Lower leg skin (tissue), 3 donors: Measurements from ENCODE around the gene FKRP.

Experiments
- POLR2A ChIP-seq, 2 donors: fragments of 450-650 bp; IDR thresholded peaks; one replicate each; pipeline ENCODE4 v1.6.1; 2016 to 2017; ENCODE audit warnings: antibody characterized with exemption in 2 of 2, mild to moderate bottlenecking in 1 of 2, moderate library complexity in 1 of 2
- TF ChIP-seq, protein P1 (sequence below), 3 donors: fragments of 450-650 bp; IDR thresholded peaks; one replicate each; pipeline ENCODE4 v1.5.1; 2016; ENCODE audit warnings: antibody characterized with exemption in 3 of 3, mild to moderate bottlenecking in 3 of 3, moderate library complexity in 2 of 3

DNA sequence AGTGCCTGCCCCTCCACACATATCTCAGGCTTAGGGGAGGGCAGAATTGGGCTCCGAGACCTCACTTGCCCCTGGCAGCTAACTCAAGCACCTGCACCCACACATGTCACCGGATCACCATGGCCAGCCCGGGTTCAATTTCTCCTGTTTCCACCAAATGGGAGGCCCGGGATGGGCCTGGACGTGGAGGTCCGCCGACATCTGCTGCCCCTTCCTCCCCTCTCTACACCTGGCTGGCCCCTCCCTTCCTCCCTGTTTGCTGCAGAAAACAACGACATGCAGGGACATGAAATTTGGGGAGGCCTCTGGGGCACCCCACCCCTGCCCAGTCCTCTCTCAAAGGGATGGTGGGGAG lies 30.3 kb upstream of the FKRP start:
- TF ChIP-seq, protein P1, sequence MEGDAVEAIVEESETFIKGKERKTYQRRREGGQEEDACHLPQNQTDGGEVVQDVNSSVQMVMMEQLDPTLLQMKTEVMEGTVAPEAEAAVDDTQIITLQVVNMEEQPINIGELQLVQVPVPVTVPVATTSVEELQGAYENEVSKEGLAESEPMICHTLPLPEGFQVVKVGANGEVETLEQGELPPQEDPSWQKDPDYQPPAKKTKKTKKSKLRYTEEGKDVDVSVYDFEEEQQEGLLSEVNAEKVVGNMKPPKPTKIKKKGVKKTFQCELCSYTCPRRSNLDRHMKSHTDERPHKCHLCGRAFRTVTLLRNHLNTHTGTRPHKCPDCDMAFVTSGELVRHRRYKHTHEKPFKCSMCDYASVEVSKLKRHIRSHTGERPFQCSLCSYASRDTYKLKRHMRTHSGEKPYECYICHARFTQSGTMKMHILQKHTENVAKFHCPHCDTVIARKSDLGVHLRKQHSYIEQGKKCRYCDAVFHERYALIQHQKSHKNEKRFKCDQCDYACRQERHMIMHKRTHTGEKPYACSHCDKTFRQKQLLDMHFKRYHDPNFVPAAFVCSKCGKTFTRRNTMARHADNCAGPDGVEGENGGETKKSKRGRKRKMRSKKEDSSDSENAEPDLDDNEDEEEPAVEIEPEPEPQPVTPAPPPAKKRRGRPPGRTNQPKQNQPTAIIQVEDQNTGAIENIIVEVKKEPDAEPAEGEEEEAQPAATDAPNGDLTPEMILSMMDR (IDR thresholded peaks at IDR 0.05) = no peak
- TF ChIP-seq POLR2A (IDR thresholded peaks at IDR 0.05) = no peak
